ENCODE data around the gene PTPRQ. TPM values are rescaled to one million over a fixed set of nuclear protein-coding genes. Genes with fewer than 3 reads are reported as not detected.

The PTPRQ gene
- total RNA-seq, 1 experiment from 2014 or later = not detected

GRCh38 chr12:80655751-80656150 is 211.7 kb downstream of the PTPRQ start:
- Mint-ChIP-seq H3K4me3 (no peak overlapping the region), H3K4me1 (no peaks in the 10 kb centered on the region), H3K9me3 (no peaks in the 10 kb centered on the region), H3K27ac (no peak overlapping the region), H3K36me3 (no peaks in the 10 kb centered on the region), H3K27me3 (ENCODE audit: low read depth) (no peaks in the 10 kb centered on the region)
- TF ChIP-seq MYBL2 (CRISPR knock-in tag; IDR thresholded peaks at IDR 0.05) = no peak
- TF ChIP-seq ZNF138 (CRISPR knock-in tag; conservative IDR thresholded peaks at IDR 0.05) = no peak
- no peak for TF ChIP-seq USF2 (CRISPR knock-in tag; IDR thresholded peaks at IDR 0.05)
- no peak for TF ChIP-seq ZMAT4 (CRISPR knock-in tag; IDR thresholded peaks at IDR 0.05)
- TF ChIP-seq NR1H2 (CRISPR knock-in tag; IDR thresholded peaks at IDR 0.05) = no peak
- TF ChIP-seq IRF1 (CRISPR knock-in tag; IDR thresholded peaks at IDR 0.05) = no peak
- no peak for TF ChIP-seq IRF2 (CRISPR knock-in tag; IDR thresholded peaks at IDR 0.05; ENCODE audit: borderline replicate concordance, low read depth)
- TF ChIP-seq ZNF121 (CRISPR knock-in tag; IDR thresholded peaks at IDR 0.05) = no peak
- no peak for TF ChIP-seq E2F5 (CRISPR knock-in tag; IDR thresholded peaks at IDR 0.05)
- TF ChIP-seq FOXJ3 (CRISPR knock-in tag; IDR thresholded peaks at IDR 0.05; ENCODE audit: borderline replicate concordance) = no peak
- TF ChIP-seq ZNF425 (CRISPR knock-in tag; conservative IDR thresholded peaks at IDR 0.05) = no peak
- no peak for TF ChIP-seq ARID4B (CRISPR knock-in tag; IDR thresholded peaks at IDR 0.05; ENCODE audit: borderline replicate concordance)
- no peak for TF ChIP-seq TP53 (CRISPR knock-in tag; IDR thresholded peaks at IDR 0.05)
- no peak for TF ChIP-seq ATF2 (CRISPR knock-in tag; IDR thresholded peaks at IDR 0.05; ENCODE audit: borderline replicate concordance, low read depth)
- TF ChIP-seq, protein P1, sequence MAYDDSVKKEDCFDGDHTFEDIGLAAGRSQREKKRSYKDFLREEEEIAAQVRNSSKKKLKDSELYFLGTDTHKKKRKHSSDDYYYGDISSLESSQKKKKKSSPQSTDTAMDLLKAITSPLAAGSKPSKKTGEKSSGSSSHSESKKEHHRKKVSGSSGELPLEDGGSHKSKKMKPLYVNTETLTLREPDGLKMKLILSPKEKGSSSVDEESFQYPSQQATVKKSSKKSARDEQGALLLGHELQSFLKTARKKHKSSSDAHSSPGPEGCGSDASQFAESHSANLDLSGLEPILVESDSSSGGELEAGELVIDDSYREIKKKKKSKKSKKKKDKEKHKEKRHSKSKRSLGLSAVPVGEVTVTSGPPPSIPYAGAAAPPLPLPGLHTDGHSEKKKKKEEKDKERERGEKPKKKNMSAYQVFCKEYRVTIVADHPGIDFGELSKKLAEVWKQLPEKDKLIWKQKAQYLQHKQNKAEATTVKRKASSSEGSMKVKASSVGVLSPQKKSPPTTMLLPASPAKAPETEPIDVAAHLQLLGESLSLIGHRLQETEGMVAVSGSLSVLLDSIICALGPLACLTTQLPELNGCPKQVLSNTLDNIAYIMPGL (CRISPR knock-in tag; IDR thresholded peaks at IDR 0.05) = no peak
- TF ChIP-seq, protein P2, sequence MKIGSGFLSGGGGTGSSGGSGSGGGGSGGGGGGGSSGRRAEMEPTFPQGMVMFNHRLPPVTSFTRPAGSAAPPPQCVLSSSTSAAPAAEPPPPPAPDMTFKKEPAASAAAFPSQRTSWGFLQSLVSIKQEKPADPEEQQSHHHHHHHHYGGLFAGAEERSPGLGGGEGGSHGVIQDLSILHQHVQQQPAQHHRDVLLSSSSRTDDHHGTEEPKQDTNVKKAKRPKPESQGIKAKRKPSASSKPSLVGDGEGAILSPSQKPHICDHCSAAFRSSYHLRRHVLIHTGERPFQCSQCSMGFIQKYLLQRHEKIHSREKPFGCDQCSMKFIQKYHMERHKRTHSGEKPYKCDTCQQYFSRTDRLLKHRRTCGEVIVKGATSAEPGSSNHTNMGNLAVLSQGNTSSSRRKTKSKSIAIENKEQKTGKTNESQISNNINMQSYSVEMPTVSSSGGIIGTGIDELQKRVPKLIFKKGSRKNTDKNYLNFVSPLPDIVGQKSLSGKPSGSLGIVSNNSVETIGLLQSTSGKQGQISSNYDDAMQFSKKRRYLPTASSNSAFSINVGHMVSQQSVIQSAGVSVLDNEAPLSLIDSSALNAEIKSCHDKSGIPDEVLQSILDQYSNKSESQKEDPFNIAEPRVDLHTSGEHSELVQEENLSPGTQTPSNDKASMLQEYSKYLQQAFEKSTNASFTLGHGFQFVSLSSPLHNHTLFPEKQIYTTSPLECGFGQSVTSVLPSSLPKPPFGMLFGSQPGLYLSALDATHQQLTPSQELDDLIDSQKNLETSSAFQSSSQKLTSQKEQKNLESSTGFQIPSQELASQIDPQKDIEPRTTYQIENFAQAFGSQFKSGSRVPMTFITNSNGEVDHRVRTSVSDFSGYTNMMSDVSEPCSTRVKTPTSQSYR (CRISPR knock-in tag; IDR thresholded peaks at IDR 0.05) = no peak
- no peak for TF ChIP-seq RELA (CRISPR knock-in tag; IDR thresholded peaks at IDR 0.05; ENCODE audit: borderline replicate concordance)
- no peak for TF ChIP-seq ATF1 (CRISPR knock-in tag; IDR thresholded peaks at IDR 0.05)
- ChIA-PET POLR2A (no interaction called here), CTCF (interaction anchor here (1.3 kb wide), 1 partner anchor 23 kb away, joined by 3 read pairs; no protein-coding TSS in a partner anchor)
- ATAC-seq (no peak), DNase-seq (ENCODE audit: low spot score) (no peak)
